ENCODE data around the gene POU2F1. TPM values are rescaled to one million over a fixed set of nuclear protein-coding genes. Genes with fewer than 3 reads are reported as not detected.

The POU2F1 gene
- total RNA-seq, 2 experiments from 2014 or later, result 18.7 to 52.3 TPM

DNA sequence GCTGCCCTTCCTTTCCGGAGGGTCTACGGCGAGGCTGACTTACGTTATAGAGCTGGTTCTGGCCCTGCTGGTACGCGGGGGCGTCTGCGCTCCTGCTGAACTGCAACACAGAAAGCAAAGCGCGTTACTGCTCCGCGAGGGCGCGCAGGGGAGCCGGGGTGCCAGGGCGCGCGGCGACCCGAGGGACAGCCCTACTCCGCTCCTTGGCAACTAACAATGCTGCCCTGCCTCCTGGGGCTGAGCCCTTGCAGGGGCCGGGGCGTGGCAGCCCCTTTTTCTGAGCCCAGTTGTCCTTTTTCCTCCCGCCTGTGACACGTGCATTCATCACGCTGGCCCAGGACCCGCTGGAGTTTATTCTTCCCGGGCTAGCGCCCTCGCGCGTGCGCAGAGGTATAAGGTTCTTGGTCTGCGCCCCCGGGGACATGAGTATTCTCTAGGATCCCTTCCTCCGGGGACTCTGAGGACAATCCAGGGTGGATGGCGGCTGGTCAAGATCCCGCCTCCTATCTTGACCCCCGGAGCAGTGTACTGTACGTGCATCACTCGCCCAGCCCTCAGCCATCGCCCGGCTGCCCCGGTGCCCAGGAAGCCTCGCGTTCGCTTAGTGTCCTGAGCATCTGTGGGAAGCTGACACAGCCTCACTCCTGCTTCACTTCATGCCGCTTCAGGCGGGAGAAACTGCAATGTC, 218.8 kb downstream of the POU2F1 start:
- Histone ChIP-seq H2AFZ (ENCODE audit: low read length) (peak overlapping the region; percentile 74; the same call in 1 of the 2 replicates), H3K27ac (ENCODE audit: low read depth, low read length, poor library complexity, severe bottlenecking) (no peak overlapping the region), H4K20me1 (ENCODE audit: insufficient read depth, low read length) (no peaks in the 10 kb centered on the region), H3K9me2 (ENCODE audit: insufficient read depth, low read length) (no peaks in the 10 kb centered on the region), H3K4me1 (ENCODE audit: insufficient read depth, low read length, poor library complexity, severe bottlenecking) (peaks cover 23% of the 10 kb centered on the region), H3K4me3 (ENCODE audit: low read depth, low read length, poor library complexity, severe bottlenecking) (peak overlapping the region; percentile 57), H3K79me2 (ENCODE audit: insufficient read depth, low read depth, low read length) (no peaks in the 10 kb centered on the region), H3K36me3 (ENCODE audit: insufficient read depth, low read length) (no peaks in the 10 kb centered on the region), H3K4me2 (ENCODE audit: low read length) (peak overlapping the region; percentile 71), H3K9me3 (ENCODE audit: low read length) (no peaks in the 10 kb centered on the region)
- BruUV-seq (replicated peaks), result no TSS peak
- intact Hi-C loops (cut with micrococcal nuclease; ENCODE audit: unreplicated experiment), result no loop called here
- peak; percentile 71 for DNase-seq (ENCODE audit: low spot score)
- ChIA-PET CTCF (ENCODE audit: unreplicated experiment) (no interaction called here), POLR2A (interaction anchor here (0.5 to 1.3 kb wide), 8 partner anchors 8 to 288 kb away, joined by 3 to 8 read pairs (median 3); no protein-coding TSS in a partner anchor)
- no peak for TF ChIP-seq EZH2phosphoT487 (IDR thresholded peaks at IDR 0.05; ENCODE audit: borderline replicate concordance, low read depth, low read length)
- TF ChIP-seq, protein P1, sequence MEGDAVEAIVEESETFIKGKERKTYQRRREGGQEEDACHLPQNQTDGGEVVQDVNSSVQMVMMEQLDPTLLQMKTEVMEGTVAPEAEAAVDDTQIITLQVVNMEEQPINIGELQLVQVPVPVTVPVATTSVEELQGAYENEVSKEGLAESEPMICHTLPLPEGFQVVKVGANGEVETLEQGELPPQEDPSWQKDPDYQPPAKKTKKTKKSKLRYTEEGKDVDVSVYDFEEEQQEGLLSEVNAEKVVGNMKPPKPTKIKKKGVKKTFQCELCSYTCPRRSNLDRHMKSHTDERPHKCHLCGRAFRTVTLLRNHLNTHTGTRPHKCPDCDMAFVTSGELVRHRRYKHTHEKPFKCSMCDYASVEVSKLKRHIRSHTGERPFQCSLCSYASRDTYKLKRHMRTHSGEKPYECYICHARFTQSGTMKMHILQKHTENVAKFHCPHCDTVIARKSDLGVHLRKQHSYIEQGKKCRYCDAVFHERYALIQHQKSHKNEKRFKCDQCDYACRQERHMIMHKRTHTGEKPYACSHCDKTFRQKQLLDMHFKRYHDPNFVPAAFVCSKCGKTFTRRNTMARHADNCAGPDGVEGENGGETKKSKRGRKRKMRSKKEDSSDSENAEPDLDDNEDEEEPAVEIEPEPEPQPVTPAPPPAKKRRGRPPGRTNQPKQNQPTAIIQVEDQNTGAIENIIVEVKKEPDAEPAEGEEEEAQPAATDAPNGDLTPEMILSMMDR (conservative IDR thresholded peaks at IDR 0.05; ENCODE audit: low read length), result peak; percentile 72

DNA sequence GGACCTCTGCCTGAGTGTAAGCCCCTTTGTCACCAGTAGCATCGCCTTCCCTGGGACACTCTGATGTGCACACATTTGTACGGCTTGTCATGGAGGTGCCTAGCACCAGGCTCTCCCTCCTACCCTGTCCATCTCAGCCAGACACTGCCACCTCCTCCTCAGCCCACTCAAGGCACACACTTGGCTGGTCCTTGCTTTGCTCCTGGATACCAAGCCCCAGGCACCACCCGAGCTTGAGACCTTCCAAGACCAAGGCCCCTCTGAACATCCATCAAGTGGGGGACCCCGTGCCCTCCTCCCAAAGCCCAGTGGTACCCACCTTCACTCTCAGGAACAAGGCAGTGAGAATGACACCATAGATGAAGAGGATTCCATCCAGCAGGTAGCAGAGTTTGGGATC, 219.7 kb downstream of the POU2F1 start:
- ChIA-PET POLR2A (interaction anchor here (0.5 kb wide), 1 partner anchor 12 kb away, joined by 6 read pairs; no protein-coding TSS in a partner anchor), CTCF (ENCODE audit: unreplicated experiment) (no interaction called here)
- no peak overlapping the region for H2AFZ ChIP-seq (ENCODE audit: low read length)
- no peaks in the 10 kb centered on the region for H4K20me1 ChIP-seq (ENCODE audit: insufficient read depth, low read length)
- DNase-seq (ENCODE audit: low spot score), result no peak
- BruUV-seq (replicated peaks), result no TSS peak
- H3K36me3 ChIP-seq (ENCODE audit: insufficient read depth, low read length), result no peaks in the 10 kb centered on the region
- peaks cover 23% of the 10 kb centered on the region for H3K4me1 ChIP-seq (ENCODE audit: insufficient read depth, low read length, poor library complexity, severe bottlenecking)
- no peak overlapping the region for H3K4me3 ChIP-seq (ENCODE audit: low read depth, low read length, poor library complexity, severe bottlenecking)
- no peaks in the 10 kb centered on the region for H3K79me2 ChIP-seq (ENCODE audit: insufficient read depth, low read depth, low read length)
- intact Hi-C loops (cut with micrococcal nuclease; ENCODE audit: unreplicated experiment), result no loop called here
- TF ChIP-seq EZH2phosphoT487 (IDR thresholded peaks at IDR 0.05; ENCODE audit: borderline replicate concordance, low read depth, low read length), result no peak
- TF ChIP-seq, protein P1 (conservative IDR thresholded peaks at IDR 0.05; ENCODE audit: low read length), result no peak
- no peaks in the 10 kb centered on the region for H3K9me2 ChIP-seq (ENCODE audit: insufficient read depth, low read length)
- no peaks in the 10 kb centered on the region for H3K9me3 ChIP-seq (ENCODE audit: low read length)
- H3K4me2 ChIP-seq (ENCODE audit: low read length), result no peak overlapping the region
- H3K27ac ChIP-seq (ENCODE audit: low read depth, low read length, poor library complexity, severe bottlenecking), result no peak overlapping the region

DNA sequence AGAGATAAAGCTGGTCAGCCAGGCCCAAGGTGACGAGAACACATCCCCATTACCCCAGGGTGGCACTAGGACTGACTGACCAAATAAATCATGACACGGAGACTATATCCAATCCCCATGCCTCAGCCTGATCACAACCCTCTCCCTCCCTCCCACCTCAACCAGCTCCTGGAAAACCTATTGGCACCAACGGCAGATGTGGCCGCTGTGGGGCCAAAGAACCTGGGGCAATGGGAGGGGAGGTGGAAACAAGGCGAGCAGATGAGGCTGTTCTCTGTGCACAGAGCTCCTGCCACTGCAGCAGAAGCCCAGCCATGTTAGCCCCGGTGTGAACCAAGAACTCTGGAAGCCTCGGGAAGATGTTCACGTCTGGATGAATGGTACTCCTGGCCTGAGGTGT, 220.1 kb downstream of the POU2F1 start:
- TF ChIP-seq EZH2phosphoT487 (IDR thresholded peaks at IDR 0.05; ENCODE audit: borderline replicate concordance, low read depth, low read length), result no peak
- TF ChIP-seq, protein P1 (conservative IDR thresholded peaks at IDR 0.05; ENCODE audit: low read length), result no peak
- POLR2A ChIA-PET, result interaction anchor here (0.5 kb wide), 1 partner anchor 11 kb away, joined by 6 read pairs; no protein-coding TSS in a partner anchor
- intact Hi-C loops (cut with micrococcal nuclease; ENCODE audit: unreplicated experiment), result no loop called here

More for the DNA sequence above, 220.1 kb downstream of the POU2F1 start:
- CTCF ChIA-PET (ENCODE audit: unreplicated experiment), result interaction anchor here (0.6 to 0.9 kb wide), 2 partner anchors 111 to 655 kb away, joined by 4 to 5 read pairs; no protein-coding TSS in a partner anchor
- H4K20me1 ChIP-seq (ENCODE audit: insufficient read depth, low read length), result no peaks in the 10 kb centered on the region
- H3K9me2 ChIP-seq (ENCODE audit: insufficient read depth, low read length), result no peaks in the 10 kb centered on the region
- H3K79me2 ChIP-seq (ENCODE audit: insufficient read depth, low read depth, low read length), result no peaks in the 10 kb centered on the region
- H3K4me1 ChIP-seq (ENCODE audit: insufficient read depth, low read length, poor library complexity, severe bottlenecking), result peaks cover 23% of the 10 kb centered on the region
- H3K36me3 ChIP-seq (ENCODE audit: insufficient read depth, low read length), result no peaks in the 10 kb centered on the region
- H2AFZ ChIP-seq (ENCODE audit: low read length), result no peak overlapping the region
- H3K4me3 ChIP-seq (ENCODE audit: low read depth, low read length, poor library complexity, severe bottlenecking), result no peak overlapping the region
- BruUV-seq (replicated peaks), result no TSS peak
- no peak for DNase-seq (ENCODE audit: low spot score)
- H3K4me2 ChIP-seq (ENCODE audit: low read length), result no peak overlapping the region
- no peaks in the 10 kb centered on the region for H3K9me3 ChIP-seq (ENCODE audit: low read length)
- no peak overlapping the region for H3K27ac ChIP-seq (ENCODE audit: low read depth, low read length, poor library complexity, severe bottlenecking)
